ENCODE data around the gene CXCL14. TPM values are rescaled to one million over a fixed set of nuclear protein-coding genes. Genes with fewer than 3 reads are reported as not detected.

CXCL14 gene
- total and polyA plus RNA-seq, 2 of the 4 experiments (the other 2 are of a cell fraction): not detected

DNA sequence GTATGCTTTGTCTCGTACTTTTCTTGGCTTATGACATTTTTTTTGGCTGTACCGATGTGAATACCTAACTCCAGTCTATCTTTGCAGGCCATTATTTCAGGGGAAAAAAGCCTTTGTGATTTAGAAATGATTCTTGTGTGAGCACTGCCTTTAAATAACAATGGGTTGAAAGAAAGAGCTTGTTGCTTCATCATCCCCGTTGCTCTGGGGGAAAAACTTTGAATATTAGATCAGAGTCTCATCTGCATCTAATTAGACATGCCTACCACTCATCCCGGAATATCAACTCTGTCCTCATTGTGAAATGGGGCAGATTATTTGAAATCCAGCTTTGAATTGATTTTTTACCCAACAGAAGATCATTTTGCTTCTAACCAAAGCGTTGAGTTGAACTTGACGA, 13.5 kb downstream of the CXCL14 start:
- no peaks in the 10 kb centered on the region for H3K36me3 ChIP-seq (ENCODE audit: control insufficient read depth, insufficient read depth, low read length)
- no peak overlapping the region for H3K4me2 ChIP-seq (ENCODE audit: low read depth, low read length)
- dilution Hi-C loops (cut with HindIII; ENCODE audit: low sequenced_read_pairs, unreplicated experiment): loop anchor here (25.0 kb wide), 1 partner anchor 103 kb away; the partner anchor contains the start of gene TIFAB
- H4K91ac ChIP-seq (ENCODE audit: insufficient read depth, low read depth, low read length): no peak overlapping the region
- H4K5ac ChIP-seq (ENCODE audit: low read depth, low read length): no peak overlapping the region
- POLR2A ChIA-PET (ENCODE audit: unreplicated experiment): no interaction called here
- H3K9me3 ChIP-seq (ENCODE audit: control insufficient read depth, insufficient read depth, low read length): no peaks in the 10 kb centered on the region
- H2BK15ac ChIP-seq (ENCODE audit: low read depth, low read length): no peak overlapping the region
- in situ Hi-C loops (cut with MboI; ENCODE audit: low sequenced_read_pairs): loop anchor here (10.0 to 25.0 kb wide), 2 partner anchors 270 to 647 kb away; partner anchors contain the start of gene SLC25A48
- H3K4me1 ChIP-seq (ENCODE audit: control insufficient read depth, insufficient read depth, low read length): no peaks in the 10 kb centered on the region
- DNase-seq (no peak), ATAC-seq (ENCODE audit: low read depth) (no peak)
- no peaks in the 10 kb centered on the region for H3K79me1 ChIP-seq (ENCODE audit: low read depth in 1 of 2, low read length in 2 of 2)
- H3K56ac ChIP-seq (ENCODE audit: extremely low read depth, insufficient read depth, low read length): no peak overlapping the region
- H2AK5ac ChIP-seq (ENCODE audit: low read depth, low read length): no peak overlapping the region
- BruUV-seq (replicated peaks): no TSS peak
- H3K9me1 ChIP-seq (ENCODE audit: insufficient read depth, low read length): no peaks in the 10 kb centered on the region
- WGBS, 2 experiments (ENCODE audit: extremely low coverage in 2 of 2, insufficient read length in 1 of 2): no CpG with 5 or more reads among the region's 6 CpGs
- H3K18ac ChIP-seq (ENCODE audit: low read depth, low read length): no peak overlapping the region
- H3K27me3 ChIP-seq (ENCODE audit: control insufficient read depth, insufficient read depth, low read length): peaks cover 15% of the 10 kb centered on the region
- no peak overlapping the region for H3K23ac ChIP-seq (ENCODE audit: low read depth, low read length)
- TF ChIP-seq SMC3 (IDR thresholded peaks at IDR 0.05; ENCODE audit: low read depth, low read length) (no peak), CHD1 (IDR thresholded peaks at IDR 0.05; ENCODE audit: low read depth, low read length) (no peak), RCOR1 (IDR thresholded peaks at IDR 0.05; ENCODE audit: insufficient replicate concordance, low read length) (no peak), RAD21 (IDR thresholded peaks at IDR 0.05; ENCODE audit: low read length) (no peak), BHLHE40 (IDR thresholded peaks at IDR 0.05; ENCODE audit: low read depth, low read length) (no peak), FOS (IDR thresholded peaks at IDR 0.05; ENCODE audit: low read depth, low read length) (no peak), CEBPB (IDR thresholded peaks at IDR 0.05; ENCODE audit: low read depth, low read length) (no peak), NFE2L2 (IDR thresholded peaks at IDR 0.05; ENCODE audit: low read depth, low read length) (no peak), MXI1 (IDR thresholded peaks at IDR 0.05; ENCODE audit: borderline replicate concordance, low read depth, low read length) (no peak), MAFK (IDR thresholded peaks at IDR 0.05; ENCODE audit: low read depth, low read length) (no peak), RFX5 (IDR thresholded peaks at IDR 0.05; ENCODE audit: low read depth, low read length) (no peak), MAZ (IDR thresholded peaks at IDR 0.05; ENCODE audit: borderline replicate concordance, low read depth, low read length) (no peak), POLR2A (IDR thresholded peaks at IDR 0.05; ENCODE audit: low read depth, low read length) (no peak)
- TF ChIP-seq, protein P1, sequence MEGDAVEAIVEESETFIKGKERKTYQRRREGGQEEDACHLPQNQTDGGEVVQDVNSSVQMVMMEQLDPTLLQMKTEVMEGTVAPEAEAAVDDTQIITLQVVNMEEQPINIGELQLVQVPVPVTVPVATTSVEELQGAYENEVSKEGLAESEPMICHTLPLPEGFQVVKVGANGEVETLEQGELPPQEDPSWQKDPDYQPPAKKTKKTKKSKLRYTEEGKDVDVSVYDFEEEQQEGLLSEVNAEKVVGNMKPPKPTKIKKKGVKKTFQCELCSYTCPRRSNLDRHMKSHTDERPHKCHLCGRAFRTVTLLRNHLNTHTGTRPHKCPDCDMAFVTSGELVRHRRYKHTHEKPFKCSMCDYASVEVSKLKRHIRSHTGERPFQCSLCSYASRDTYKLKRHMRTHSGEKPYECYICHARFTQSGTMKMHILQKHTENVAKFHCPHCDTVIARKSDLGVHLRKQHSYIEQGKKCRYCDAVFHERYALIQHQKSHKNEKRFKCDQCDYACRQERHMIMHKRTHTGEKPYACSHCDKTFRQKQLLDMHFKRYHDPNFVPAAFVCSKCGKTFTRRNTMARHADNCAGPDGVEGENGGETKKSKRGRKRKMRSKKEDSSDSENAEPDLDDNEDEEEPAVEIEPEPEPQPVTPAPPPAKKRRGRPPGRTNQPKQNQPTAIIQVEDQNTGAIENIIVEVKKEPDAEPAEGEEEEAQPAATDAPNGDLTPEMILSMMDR (conservative IDR thresholded peaks at IDR 0.05; ENCODE audit: low read depth, low read length): no peak
- TF ChIP-seq, protein P2, sequence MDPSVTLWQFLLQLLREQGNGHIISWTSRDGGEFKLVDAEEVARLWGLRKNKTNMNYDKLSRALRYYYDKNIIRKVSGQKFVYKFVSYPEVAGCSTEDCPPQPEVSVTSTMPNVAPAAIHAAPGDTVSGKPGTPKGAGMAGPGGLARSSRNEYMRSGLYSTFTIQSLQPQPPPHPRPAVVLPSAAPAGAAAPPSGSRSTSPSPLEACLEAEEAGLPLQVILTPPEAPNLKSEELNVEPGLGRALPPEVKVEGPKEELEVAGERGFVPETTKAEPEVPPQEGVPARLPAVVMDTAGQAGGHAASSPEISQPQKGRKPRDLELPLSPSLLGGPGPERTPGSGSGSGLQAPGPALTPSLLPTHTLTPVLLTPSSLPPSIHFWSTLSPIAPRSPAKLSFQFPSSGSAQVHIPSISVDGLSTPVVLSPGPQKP (IDR thresholded peaks at IDR 0.05; ENCODE audit: borderline replicate concordance, low read depth, low read length): no peak
- TF ChIP-seq, protein P3, sequence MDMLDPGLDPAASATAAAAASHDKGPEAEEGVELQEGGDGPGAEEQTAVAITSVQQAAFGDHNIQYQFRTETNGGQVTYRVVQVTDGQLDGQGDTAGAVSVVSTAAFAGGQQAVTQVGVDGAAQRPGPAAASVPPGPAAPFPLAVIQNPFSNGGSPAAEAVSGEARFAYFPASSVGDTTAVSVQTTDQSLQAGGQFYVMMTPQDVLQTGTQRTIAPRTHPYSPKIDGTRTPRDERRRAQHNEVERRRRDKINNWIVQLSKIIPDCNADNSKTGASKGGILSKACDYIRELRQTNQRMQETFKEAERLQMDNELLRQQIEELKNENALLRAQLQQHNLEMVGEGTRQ (IDR thresholded peaks at IDR 0.05; ENCODE audit: low read depth, low read length): no peak
- H3K9ac ChIP-seq (ENCODE audit: low read depth, low read length): no peak overlapping the region
- intact Hi-C loops (cut with micrococcal nuclease): loop anchor here (10.0 kb wide), 1 partner anchor 650 kb away; no protein-coding TSS in a partner anchor
- no peak overlapping the region for H2BK20ac ChIP-seq (ENCODE audit: low read depth, low read length)
- no peak overlapping the region for H2BK5ac ChIP-seq (ENCODE audit: low read depth, low read length, poor library complexity, severe bottlenecking)
- H3K4ac ChIP-seq (ENCODE audit: low read depth, low read length): no peak overlapping the region
- H2AK9ac ChIP-seq (replicated peaks; ENCODE audit: low read depth, low read length, poor library complexity): no peak overlapping the region
- CTCF ChIA-PET: interaction anchor here (0.8 to 5.4 kb wide), 6 partner anchors 11 to 269 kb away, joined by 4 to 56 read pairs (median 12); partner anchors contain the start of gene SLC25A48
- no peak overlapping the region for H2BK120ac ChIP-seq (ENCODE audit: low read depth, low read length)
- H3K4me3 ChIP-seq (ENCODE audit: insufficient read depth, low read depth, low read length): no peak overlapping the region
- H4K8ac ChIP-seq (ENCODE audit: low read depth in 2 of 2, low read length in 2 of 2): no peak overlapping the region
- H2AFZ ChIP-seq (replicated peaks; ENCODE audit: low read length, poor library complexity): no peak overlapping the region
- H4K20me1 ChIP-seq (ENCODE audit: insufficient read depth, low read length): no peaks in the 10 kb centered on the region
- H3K27ac ChIP-seq (ENCODE audit: insufficient read depth, low read length): no peak overlapping the region
- H3K14ac ChIP-seq (replicated peaks; ENCODE audit: low read depth, low read length): no peak overlapping the region

Data from IMR-90 (cell line).